Prostate gland (tissue), 2 donors: ENCODE measurements around the gene BIN1.

Source experiments
- POLR2A ChIP-seq: fragments of 450-650 bp; IDR thresholded peaks from one replicate; pipeline ENCODE4 v1.6.1; 2016; ENCODE audit warnings: antibody characterized with exemption, mild to moderate bottlenecking
- POLR2AphosphoS5 ChIP-seq: sonication (generic); formaldehyde crosslinking; IDR thresholded peaks from one replicate; pipeline ENCODE4 v1.6.1; 2017; ENCODE audit warnings: antibody characterized with exemption
- TF ChIP-seq, protein P1 (sequence below), 4 experiments: fragments of 200-600 bp in 2 of 4; fragments of 450-650 bp in 2 of 4; sonication (generic) in 2 of 4; IDR thresholded peaks; 1 replicate in 3 of 4; 2 replicates in 1 of 4; pipeline ENCODE4 v1.5.1; 2016 to 2019; ENCODE audit warnings: antibody characterized with exemption in 4 of 4, mild to moderate bottlenecking in 2 of 4, moderate library complexity in 2 of 4

DNA sequence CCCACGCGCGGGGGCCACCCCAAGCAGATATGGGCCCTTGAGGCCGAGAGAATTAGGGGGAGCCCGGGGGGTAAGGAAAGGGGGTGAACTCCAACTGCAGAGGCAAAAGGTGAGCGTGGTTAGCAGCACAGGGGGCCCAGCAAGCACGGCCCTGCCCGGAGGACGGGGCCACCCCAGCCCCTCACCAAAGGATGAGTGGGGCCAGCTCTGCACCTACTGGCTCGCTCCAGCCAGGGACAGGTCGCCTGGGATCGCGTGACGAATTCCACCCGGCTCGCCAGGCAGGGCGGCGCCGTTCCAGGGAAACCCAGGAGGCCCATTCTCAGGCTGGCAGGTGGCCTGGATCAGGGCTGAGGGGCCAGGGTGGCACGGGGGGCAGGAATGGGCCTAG, 38.6 kb downstream of the BIN1 start:
- TF ChIP-seq, protein P1, sequence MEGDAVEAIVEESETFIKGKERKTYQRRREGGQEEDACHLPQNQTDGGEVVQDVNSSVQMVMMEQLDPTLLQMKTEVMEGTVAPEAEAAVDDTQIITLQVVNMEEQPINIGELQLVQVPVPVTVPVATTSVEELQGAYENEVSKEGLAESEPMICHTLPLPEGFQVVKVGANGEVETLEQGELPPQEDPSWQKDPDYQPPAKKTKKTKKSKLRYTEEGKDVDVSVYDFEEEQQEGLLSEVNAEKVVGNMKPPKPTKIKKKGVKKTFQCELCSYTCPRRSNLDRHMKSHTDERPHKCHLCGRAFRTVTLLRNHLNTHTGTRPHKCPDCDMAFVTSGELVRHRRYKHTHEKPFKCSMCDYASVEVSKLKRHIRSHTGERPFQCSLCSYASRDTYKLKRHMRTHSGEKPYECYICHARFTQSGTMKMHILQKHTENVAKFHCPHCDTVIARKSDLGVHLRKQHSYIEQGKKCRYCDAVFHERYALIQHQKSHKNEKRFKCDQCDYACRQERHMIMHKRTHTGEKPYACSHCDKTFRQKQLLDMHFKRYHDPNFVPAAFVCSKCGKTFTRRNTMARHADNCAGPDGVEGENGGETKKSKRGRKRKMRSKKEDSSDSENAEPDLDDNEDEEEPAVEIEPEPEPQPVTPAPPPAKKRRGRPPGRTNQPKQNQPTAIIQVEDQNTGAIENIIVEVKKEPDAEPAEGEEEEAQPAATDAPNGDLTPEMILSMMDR (IDR thresholded peaks at IDR 0.05): peak in 1 of 4 experiments; percentile 6
- no peak for TF ChIP-seq POLR2A
- TF ChIP-seq POLR2AphosphoS5: no peak
